HFF-Myc (cell line): ENCODE data around the gene TTC28.
A peak's percentile ranks its signal among the peaks of the same experiment; 100 is the strongest.

ENCODE experiments used
- DNase-seq: peaks from one replicate; pipeline ENCODE4 v3.0.0-alpha.2; 2011; ENCODE audit warnings: low read depth; ENCODE audit errors: extremely low read depth
- H3K4me3 ChIP-seq: replicated peaks from 2 replicates; pipeline ENCODE4 v1.5.1; 2011; ENCODE audit warnings: low read depth, mild to moderate bottlenecking, control low read depth, low read length
- CTCF ChIP-seq: IDR thresholded peaks from 2 replicates; pipeline ENCODE4 v1.5.1; 2012; ENCODE audit warnings: mild to moderate bottlenecking, low read depth, low read length, control low read depth; ENCODE audit errors: missing control alignments

Gene TTC28

DNA sequence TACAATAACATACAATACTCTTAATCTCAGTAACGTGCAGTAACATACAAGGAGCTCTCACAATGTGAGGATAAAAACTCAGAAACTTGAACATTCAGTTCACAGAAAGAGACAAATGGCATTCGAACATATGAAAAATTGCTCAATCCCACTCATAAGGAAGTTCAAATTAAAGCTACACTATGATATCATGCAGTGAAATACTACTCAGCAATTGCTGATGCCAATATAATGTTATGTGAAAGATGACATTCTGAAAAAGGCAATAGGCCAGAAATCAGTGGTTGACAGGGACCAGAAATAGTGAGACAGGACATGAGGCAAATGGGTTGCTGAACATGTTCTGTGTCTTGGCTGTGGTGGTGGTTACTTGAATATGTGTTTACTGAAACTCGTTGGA lies 726.9 kb downstream of the TTC28 start:
- DNase-seq = no peak
- no peak overlapping the region for H3K4me3 ChIP-seq
- no peak for TF ChIP-seq CTCF

GRCh38 chr22:27952091-27952490 lies 727.5 kb downstream of the TTC28 start:
- peak; percentile 54 for DNase-seq
- no peak for TF ChIP-seq CTCF
- no peak overlapping the region for H3K4me3 ChIP-seq

GRCh38 chr22:27949421-27949820 lies 730.2 kb downstream of the TTC28 start:
- TF ChIP-seq CTCF = no peak
- no peak for DNase-seq

GRCh38 chr22:27948569-27948968 lies 731.1 kb downstream of the TTC28 start:
- TF ChIP-seq CTCF = no peak
- H3K4me3 ChIP-seq = no peak overlapping the region
- DNase-seq = no peak

More at GRCh38 chr22:27949421-27949820, 730.2 kb downstream of the TTC28 start:
- H3K4me3 ChIP-seq = no peak overlapping the region

DNA sequence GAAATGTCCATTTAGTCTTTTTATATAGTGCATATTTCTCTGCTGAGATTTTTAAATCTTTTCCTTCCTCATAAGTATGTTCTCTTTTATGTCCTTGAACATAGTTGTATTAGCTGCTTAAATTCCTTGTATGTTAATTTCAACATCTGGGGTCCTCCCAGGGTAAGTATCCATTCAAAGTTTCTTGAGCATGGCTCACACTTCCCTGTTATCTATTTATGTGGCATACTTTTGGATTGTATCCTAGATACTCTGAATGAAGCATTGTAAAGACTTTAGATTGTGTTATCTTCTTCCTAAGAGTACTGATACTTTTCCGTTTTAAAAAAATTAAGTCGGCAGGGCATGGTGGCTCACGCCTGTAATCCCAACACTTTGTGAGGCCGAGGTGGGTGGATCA lies 732.2 kb downstream of the TTC28 start:
- DNase-seq = no peak
- no peak overlapping the region for H3K4me3 ChIP-seq
- no peak for TF ChIP-seq CTCF

GRCh38 chr22:27941143-27941542 lies 738.5 kb downstream of the TTC28 start:
- DNase-seq = no peak
- TF ChIP-seq CTCF = no peak
- H3K4me3 ChIP-seq = no peak overlapping the region

DNA sequence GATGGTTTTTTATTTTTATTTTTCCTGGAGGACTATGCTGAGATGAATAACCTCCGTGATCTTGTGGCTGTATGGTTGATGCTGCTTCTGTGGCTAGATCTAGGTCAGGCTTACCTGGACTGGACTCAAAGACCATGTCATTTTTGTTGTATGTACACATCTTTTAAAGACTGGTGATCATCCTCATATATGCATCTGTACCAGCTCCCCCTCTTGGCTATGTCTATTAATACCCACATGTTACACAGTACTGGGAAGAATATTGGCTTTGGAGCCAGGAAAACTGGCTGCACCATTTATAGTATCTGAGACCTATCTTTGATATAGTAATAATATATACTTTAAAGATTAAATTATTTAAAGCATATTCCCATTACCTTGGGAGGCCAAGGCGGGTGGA lies 742.2 kb downstream of the TTC28 start:
- no peak overlapping the region for H3K4me3 ChIP-seq
- TF ChIP-seq CTCF = no peak
- DNase-seq = no peak
